Progenitor cell of endocrine pancreas (in vitro differentiated cells): ENCODE data around the gene COQ8A. TPM values are rescaled to one million over a fixed set of nuclear protein-coding genes. Genes with fewer than 3 reads are reported as not detected.
A peak's percentile ranks its signal among the peaks of the same experiment; 100 is the strongest.

Source experiments
- DNase-seq: peaks from one replicate; pipeline ENCODE4 v3.0.0; 2021; ENCODE audit warnings: low spot score; ENCODE audit not compliant: unreplicated experiment
- H3K27ac Mint-ChIP-seq: 2 replicates; pipeline ENCODE4 v1.8.0; 2021; ENCODE audit warnings: mild to moderate bottlenecking, moderate library complexity, mixed read lengths
- H3K27me3 Mint-ChIP-seq: 2 replicates; pipeline ENCODE4 v1.8.0; 2021; ENCODE audit warnings: mixed read lengths
- H3K36me3 Mint-ChIP-seq: 2 replicates; pipeline ENCODE4 v1.8.0; 2022; ENCODE audit warnings: mixed read lengths; ENCODE audit not compliant: insufficient read depth
- H3K4me1 Mint-ChIP-seq: 2 replicates; pipeline ENCODE4 v1.8.0; 2021; ENCODE audit warnings: low read depth, mixed read lengths
- H3K4me3 Mint-ChIP-seq: 2 replicates; pipeline ENCODE4 v1.8.0; 2021; ENCODE audit warnings: low read depth, mild to moderate bottlenecking, moderate library complexity, mixed read lengths
- H3K9me3 Mint-ChIP-seq: 2 replicates; pipeline ENCODE4 v1.8.0; 2021; ENCODE audit warnings: low read depth, mixed read lengths
- CTCF ChIP-seq: fragments of 200-600 bp; sonication (generic); IDR thresholded peaks from one replicate; pipeline ENCODE4 v1.5.0; 2021; ENCODE audit warnings: antibody characterized with exemption, mild to moderate bottlenecking; ENCODE audit not compliant: unreplicated experiment
- total RNA-seq: library from RNA; stranded (reverse); gene quantifications from 2 replicates; pipeline ENCODE4 v1.2.1, GENCODE V29; 2021

The COQ8A gene
- total RNA-seq, 1 donor from 2014 or later = 31.0 TPM

GRCh38 chr1:226985839-226986463 lies 45.9 kb downstream of the COQ8A start:
- no peak overlapping the region for H3K4me3 Mint-ChIP-seq
- H3K27me3 Mint-ChIP-seq = no peaks in the 10 kb centered on the region
- H3K36me3 Mint-ChIP-seq = peaks cover 10% of the 10 kb centered on the region
- no peak for DNase-seq
- H3K4me1 Mint-ChIP-seq = peaks cover 30% of the 10 kb centered on the region
- H3K9me3 Mint-ChIP-seq = no peaks in the 10 kb centered on the region
- H3K27ac Mint-ChIP-seq = no peak overlapping the region
- no peak for TF ChIP-seq CTCF

- Mint-ChIP-seq H3K27ac (no peak overlapping the region), H3K4me1 (peaks cover 30% of the 10 kb centered on the region), H3K9me3 (no peaks in the 10 kb centered on the region), H3K36me3 (peaks cover 10% of the 10 kb centered on the region), H3K27me3 (no peaks in the 10 kb centered on the region), H3K4me3 (no peak overlapping the region)
- no peak for DNase-seq
- TF ChIP-seq CTCF = no peak
These were observed 46.5 kb downstream of the COQ8A start for GRCh38 chr1:226986496-226987178.

- TF ChIP-seq CTCF = no peak
- Mint-ChIP-seq H3K4me3 (no peak overlapping the region), H3K9me3 (no peaks in the 10 kb centered on the region), H3K36me3 (peaks cover 10% of the 10 kb centered on the region), H3K27me3 (no peaks in the 10 kb centered on the region), H3K27ac (no peak overlapping the region), H3K4me1 (peaks cover 30% of the 10 kb centered on the region)
- no peak for DNase-seq
These were observed 47.1 kb downstream of the COQ8A start for GRCh38 chr1:226987179-226987536.

- TF ChIP-seq CTCF = no peak
- no peaks in the 10 kb centered on the region for H3K27me3 Mint-ChIP-seq
- peaks cover 10% of the 10 kb centered on the region for H3K36me3 Mint-ChIP-seq
- H3K4me3 Mint-ChIP-seq = peak overlapping the region; percentile 24
- H3K27ac Mint-ChIP-seq = peak overlapping the region; percentile 63
- no peak for DNase-seq
- no peaks in the 10 kb centered on the region for H3K9me3 Mint-ChIP-seq
- H3K4me1 Mint-ChIP-seq = peaks cover 30% of the 10 kb centered on the region
These were observed 47.7 kb downstream of the COQ8A start for GRCh38 chr1:226987623-226988333.

- Mint-ChIP-seq H3K9me3 (no peaks in the 10 kb centered on the region), H3K4me3 (peak overlapping the region; percentile 24), H3K27me3 (no peaks in the 10 kb centered on the region), H3K36me3 (peaks cover 8% of the 10 kb centered on the region), H3K27ac (peak overlapping the region; percentile 63), H3K4me1 (peaks cover 34% of the 10 kb centered on the region)
- no peak for TF ChIP-seq CTCF
- DNase-seq = no peak
These were observed 48.2 kb downstream of the COQ8A start for GRCh38 chr1:226988334-226988666.
